NCI-H146 treated with DMSO at 0.1 percent for 48 hours (cell line): ENCODE results near the gene MAP1B.

ENCODE experiments used
- DNase-seq: peaks from one replicate; lab custom pipeline; 2025; ENCODE audit not compliant: unreplicated experiment; lab: John Stamatoyannopoulos, UW

The MAP1B gene

DNA sequence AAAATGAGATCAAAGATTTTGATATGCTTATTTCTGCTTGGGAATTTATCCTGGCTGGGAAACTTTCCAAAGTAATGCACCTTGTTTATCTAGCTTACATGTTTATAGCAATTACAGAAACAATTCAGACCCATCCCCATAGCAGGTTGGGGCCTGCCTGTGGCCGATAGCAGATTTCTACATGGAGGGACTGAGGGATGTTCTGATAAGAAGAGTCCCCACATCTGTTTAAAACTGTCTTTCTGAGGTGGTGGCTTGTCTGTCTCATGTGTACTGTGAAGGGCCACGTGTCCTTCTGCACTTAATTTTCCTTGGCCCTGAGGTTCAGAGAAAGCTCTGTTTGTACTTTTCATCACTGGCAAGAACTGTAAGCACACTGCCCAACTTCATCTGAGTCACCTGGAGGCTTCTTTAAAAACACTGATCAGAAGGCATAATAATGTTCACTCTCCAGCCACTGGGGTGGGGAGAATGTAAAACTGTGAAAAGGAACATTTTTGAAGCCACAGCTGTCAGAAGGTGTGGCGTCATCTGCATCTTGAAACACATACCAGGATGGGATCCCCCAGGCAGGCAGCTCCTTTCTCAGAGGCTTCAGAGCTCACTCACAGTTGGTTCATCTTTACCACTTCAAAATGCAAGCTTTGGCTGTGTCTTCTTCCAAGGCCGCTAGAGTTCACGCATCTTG is 80.3 kb downstream of the MAP1B start:
- DNase-seq: no peak

DNA sequence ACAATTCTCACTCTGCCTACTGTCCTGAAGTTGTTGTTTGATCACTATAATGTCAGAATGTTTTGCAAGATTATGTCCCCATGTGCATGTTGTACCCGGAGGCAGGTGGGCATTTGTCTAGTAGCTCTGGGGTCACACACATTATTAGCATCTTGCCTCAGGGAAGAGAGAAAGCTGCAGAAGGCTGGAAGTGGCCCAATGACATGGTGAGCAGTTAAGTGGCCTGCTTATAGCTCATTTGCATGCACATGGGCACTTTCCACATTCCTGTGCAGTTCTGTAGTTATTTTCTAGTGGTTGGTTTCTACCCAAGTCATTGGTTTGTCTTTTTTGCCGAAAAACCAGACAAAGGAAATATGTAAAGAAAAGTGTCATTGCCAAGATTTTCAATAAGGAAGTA is 80.9 kb downstream of the MAP1B start:
- no peak for DNase-seq

GRCh38 chr5:72189146-72189545 is 81.9 kb downstream of the MAP1B start:
- no peak for DNase-seq

- no peak for DNase-seq
Observed at GRCh38 chr5:72191404-72191803, 84.1 kb downstream of the MAP1B start.

DNA sequence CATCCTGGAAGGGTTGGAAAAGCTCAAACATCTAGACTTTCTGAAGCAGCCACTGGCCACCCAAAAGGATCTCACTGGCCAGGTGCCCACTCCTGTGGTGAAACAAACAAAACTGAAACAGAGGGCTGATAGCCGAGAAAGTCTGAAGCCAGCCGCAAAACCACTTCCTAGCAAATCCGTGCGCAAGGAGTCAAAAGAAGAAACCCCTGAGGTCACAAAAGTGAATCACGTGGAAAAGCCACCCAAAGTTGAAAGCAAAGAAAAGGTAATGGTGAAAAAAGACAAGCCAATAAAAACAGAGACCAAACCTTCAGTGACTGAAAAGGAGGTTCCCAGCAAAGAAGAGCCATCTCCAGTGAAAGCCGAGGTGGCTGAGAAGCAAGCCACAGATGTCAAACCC is 87.6 kb downstream of the MAP1B start:
- no peak for DNase-seq

DNA sequence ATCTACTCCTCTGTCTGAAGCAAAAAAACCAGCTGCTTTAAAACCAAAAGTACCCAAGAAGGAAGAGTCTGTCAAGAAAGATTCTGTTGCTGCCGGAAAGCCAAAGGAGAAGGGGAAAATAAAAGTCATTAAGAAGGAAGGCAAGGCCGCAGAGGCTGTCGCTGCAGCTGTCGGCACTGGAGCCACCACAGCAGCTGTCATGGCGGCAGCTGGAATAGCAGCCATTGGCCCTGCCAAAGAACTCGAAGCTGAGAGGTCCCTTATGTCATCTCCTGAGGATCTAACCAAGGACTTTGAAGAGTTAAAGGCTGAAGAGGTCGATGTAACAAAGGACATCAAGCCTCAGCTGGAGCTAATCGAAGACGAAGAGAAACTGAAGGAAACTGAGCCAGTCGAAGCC is 88.3 kb downstream of the MAP1B start:
- no peak for DNase-seq

DNA sequence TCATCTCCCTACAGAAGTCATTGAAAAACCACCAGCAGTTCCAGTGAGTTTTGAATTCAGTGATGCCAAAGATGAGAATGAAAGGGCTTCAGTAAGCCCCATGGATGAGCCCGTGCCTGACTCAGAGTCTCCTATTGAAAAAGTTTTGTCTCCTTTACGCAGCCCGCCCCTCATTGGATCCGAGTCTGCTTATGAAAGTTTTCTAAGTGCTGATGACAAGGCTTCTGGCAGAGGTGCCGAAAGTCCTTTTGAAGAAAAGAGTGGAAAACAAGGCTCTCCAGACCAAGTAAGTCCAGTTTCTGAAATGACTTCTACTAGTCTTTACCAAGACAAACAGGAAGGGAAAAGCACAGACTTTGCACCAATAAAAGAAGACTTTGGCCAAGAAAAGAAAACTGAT is 90.1 kb downstream of the MAP1B start:
- DNase-seq: no peak

GRCh38 chr5:72199681-72200080 is 92.4 kb downstream of the MAP1B start:
- no peak for DNase-seq

GRCh38 chr5:72202331-72202825 is 95.1 kb downstream of the MAP1B start:
- no peak for DNase-seq

DNA sequence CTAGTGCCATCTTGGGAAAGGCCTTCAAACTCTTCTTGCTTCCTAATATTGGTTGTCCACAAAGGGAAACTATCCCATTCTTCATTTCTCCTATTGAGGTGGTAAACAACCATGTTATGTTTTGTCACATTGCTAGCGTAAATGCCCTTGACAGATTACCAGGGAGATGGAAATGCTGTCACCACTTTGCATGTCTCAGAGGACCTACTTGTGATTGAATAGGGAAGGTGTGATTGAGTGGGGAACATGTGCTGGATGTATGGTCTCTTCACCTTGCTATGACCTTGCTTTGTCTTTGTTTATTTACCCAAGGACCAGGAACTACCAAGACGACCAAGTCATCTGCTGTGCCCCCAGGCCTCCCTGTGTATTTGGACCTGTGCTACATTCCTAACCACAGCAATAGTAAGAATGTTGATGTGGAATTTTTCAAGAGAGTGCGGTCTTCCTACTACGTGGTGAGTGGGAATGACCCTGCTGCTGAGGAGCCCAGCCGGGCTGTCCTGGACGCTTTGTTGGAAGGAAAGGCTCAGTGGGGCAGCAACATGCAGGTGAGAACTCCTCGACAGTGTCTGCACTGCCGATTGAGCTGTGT is 96.1 kb downstream of the MAP1B start:
- DNase-seq: no peak

- DNase-seq: no peak
Observed at GRCh38 chr5:72204946-72205345, 97.7 kb downstream of the MAP1B start.

GRCh38 chr5:72205431-72206009 is 98.2 kb downstream of the MAP1B start:
- no peak for DNase-seq

DNA sequence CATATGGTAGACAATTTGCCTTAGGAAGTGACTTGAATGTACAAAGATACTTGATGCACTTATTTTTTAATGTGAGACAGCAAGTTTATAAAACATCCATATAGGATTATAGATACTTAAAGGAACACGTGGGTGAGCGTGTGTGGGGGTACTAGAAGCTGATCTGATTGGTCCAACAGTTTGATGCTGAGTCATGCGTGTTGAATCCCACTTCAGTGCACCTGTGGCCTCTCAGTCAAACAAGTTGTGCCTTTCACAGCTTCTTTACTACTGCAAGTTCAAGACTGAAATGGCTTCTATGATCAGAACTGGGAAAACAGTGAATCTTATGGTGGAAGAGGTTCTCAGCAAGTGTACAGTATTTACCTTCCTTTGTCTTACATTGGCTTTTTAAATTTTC is 98.9 kb downstream of the MAP1B start:
- DNase-seq: no peak

- no peak for DNase-seq
Observed at GRCh38 chr5:72206994-72207393, 99.7 kb downstream of the MAP1B start.

- DNase-seq: no peak
Observed at GRCh38 chr5:72208324-72208926, 101.2 kb downstream of the MAP1B start.

GRCh38 chr5:72209147-72210115 is 102.2 kb downstream of the MAP1B start:
- no peak for DNase-seq

DNA sequence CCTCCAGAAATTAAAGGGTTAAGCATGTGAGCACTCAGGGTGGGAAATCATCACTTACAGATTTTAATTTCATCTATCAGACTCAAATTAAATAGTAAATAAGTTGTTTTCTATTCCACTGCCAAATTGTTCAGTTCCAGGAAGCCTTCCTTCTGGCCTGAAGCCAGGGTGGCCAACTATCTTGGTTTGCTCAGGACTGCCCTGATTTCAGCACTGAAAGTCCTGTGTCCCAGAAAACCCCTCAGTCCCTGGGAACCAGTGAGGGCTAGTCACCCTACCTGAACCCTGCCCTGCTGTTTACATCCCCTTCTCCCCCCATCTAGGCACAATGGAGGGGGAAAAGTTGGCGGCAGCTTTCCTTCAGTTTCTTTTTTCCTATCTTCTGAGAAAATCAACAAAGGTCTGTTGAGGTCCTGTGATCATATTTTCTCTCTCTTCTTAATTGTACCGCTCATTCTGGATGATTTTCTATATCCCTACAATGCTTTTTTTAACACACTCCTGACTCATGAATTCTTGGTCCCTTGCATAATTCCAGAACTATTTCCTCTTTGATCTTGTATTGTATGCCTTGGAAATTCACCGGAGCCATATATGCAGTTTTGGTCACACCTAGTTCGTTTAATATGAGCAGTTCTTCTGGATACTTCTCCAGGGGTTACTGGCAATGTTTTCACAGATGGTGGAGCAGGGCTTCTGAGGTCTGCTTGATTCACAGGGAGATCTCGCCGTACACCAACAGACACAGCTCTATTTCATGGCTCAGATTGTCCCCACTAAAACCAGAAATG is 103.8 kb downstream of the MAP1B start:
- no peak for DNase-seq

- no peak for DNase-seq
Observed at GRCh38 chr5:72212171-72212570, 104.9 kb downstream of the MAP1B start.

GRCh38 chr5:72213482-72213881 is 106.2 kb downstream of the MAP1B start:
- DNase-seq: no peak

DNA sequence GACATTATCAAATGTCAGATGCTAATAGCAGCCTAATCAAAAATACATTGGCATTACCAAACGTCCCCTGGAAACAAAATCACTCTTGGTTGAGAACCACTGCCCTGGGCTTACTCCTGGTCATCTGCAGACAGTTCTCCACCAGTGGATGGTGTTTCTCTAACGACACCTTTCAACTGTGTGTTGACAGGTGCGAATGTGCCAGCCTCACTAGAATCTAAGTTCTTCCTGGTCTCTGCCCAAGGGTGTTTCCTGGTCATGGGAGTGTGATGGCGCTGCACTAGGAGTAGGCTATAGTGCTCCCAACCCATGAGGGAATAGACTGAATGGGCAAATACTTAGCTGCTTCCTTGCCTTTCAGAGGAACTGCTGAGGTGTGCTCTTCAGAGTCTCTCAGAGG is 106.9 kb downstream of the MAP1B start:
- no peak for DNase-seq
